K562 (cell line): ENCODE results near the gene C1R. TPM values are rescaled to one million over a fixed set of nuclear protein-coding genes. Genes with fewer than 3 reads are reported as not detected.

Source experiments
- BRF1 ChIP-seq: IDR thresholded peaks from 3 replicates; pipeline ENCODE4 v1.6.1; 2011; ENCODE audit warnings: borderline replicate concordance, mild to moderate bottlenecking; ENCODE audit not compliant: insufficient read length; ENCODE audit errors: extremely low read depth
- COPS2 ChIP-seq: fragments of 450-650 bp; conservative IDR thresholded peaks from 2 replicates; pipeline ENCODE4 v1.6.1; 2016; ENCODE audit warnings: mild to moderate bottlenecking, moderate library complexity
- EHMT2 ChIP-seq: fragments of 450-650 bp; IDR thresholded peaks from 2 replicates; pipeline ENCODE4 v1.6.1; 2018; ENCODE audit warnings: antibody characterized with exemption
- NFRKB ChIP-seq: fragments of 450-650 bp; IDR thresholded peaks from 2 replicates; pipeline ENCODE4 v1.6.1; 2016; ENCODE audit warnings: low read depth
- NKRF ChIP-seq: fragments of 450-650 bp; IDR thresholded peaks from 2 replicates; pipeline ENCODE4 v1.6.1; 2016; ENCODE audit warnings: borderline replicate concordance
- RBBP5 ChIP-seq: fragments of 200-600 bp; sonication (generic); IDR thresholded peaks from 2 replicates; pipeline ENCODE4 v1.6.1; 2012; ENCODE audit warnings: borderline replicate concordance, mild to moderate bottlenecking, low read length, control low read depth, inconsistent platforms; ENCODE audit not compliant: insufficient read depth, poor library complexity, severe bottlenecking
- SOX6 ChIP-seq: fragments of 450-650 bp; IDR thresholded peaks from 2 replicates; pipeline ENCODE4 v1.6.1; 2014; ENCODE audit warnings: mild to moderate bottlenecking
- TCF7L2 ChIP-seq: fragments of 150-350 bp; IDR thresholded peaks from 2 replicates; pipeline ENCODE4 v1.6.1; 2016; ENCODE audit warnings: low read depth, mild to moderate bottlenecking, low read length, moderate library complexity
- ZNF165 ChIP-seq: fragments of 250-450 bp; sonication (Bioruptor Pico); IDR thresholded peaks from 2 replicates; pipeline ENCODE4 v1.4.0; 2020; ENCODE audit warnings: borderline replicate concordance
- polyA plus RNA-seq, 8 experiments: library from polyadenylated mRNA; depleted of rRNA in 4 of 8; stranded (reverse) in 5 of 8; unstranded in 3 of 8; fragments of >200 nt; fragmentation: Nextera tagmentation in 2 of 8; fragmentation: Illumina TruSeq in 1 of 8; extraction: Ambion mirVana in 2 of 8; extraction: Trizol in 1 of 8; gene quantifications; 2 replicates each; pipeline versions ENCODE4 v1.2.1 to v1.2.3, GENCODE V29; 2011 to 2014; ENCODE audit warnings: inconsistent platforms in 1 of 8, missing spikeins in 1 of 8
- total RNA-seq, 7 experiments: library from RNA; depleted of rRNA in 6 of 7; stranded (reverse); fragments of >200 nt in 6 of 7; fragmentation: Illumina TruSeq in 2 of 7; extraction: Trizol in 2 of 7; gene quantifications; 2 replicates each; pipeline versions ENCODE4 v1.2.1 to v1.2.3, GENCODE V29; 2011 to 2021; ENCODE audit warnings: low replicate concordance in 1 of 7
- TF ChIP-seq, protein P1 (sequence below), 2 experiments: fragments of 450-650 bp in 1 of 2; sonication (generic) in 1 of 2; formaldehyde crosslinking in 1 of 2; IDR thresholded peaks; 2 replicates each; pipeline versions ENCODE4 v1.7.1 to v1.9.0; 2016 to 2022; ENCODE audit warnings: inconsistent platforms in 1 of 2, mild to moderate bottlenecking in 1 of 2, missing genetic modification reagents in 1 of 2
- TF ChIP-seq, protein P2 (sequence below): sonication (generic); formaldehyde crosslinking; IDR thresholded peaks from 2 replicates; pipeline ENCODE4 v1.8.0; 2022; ENCODE audit warnings: missing genetic modification reagents, mild to moderate bottlenecking, borderline replicate concordance
- TF ChIP-seq, protein P3 (sequence below): fragments of 250-450 bp; sonication (Bioruptor Pico); IDR thresholded peaks from 2 replicates; pipeline ENCODE4 v1.9.0; 2021; ENCODE audit warnings: mild to moderate bottlenecking, inconsistent platforms

C1R gene
- total and polyA plus RNA-seq, 9 of the 15 experiments (the other 6 are each of a cell fraction or from before 2014, with no cell fraction given) = 0.07 to 1.0 (median 0.33) TPM; not detected in 1

DNA sequence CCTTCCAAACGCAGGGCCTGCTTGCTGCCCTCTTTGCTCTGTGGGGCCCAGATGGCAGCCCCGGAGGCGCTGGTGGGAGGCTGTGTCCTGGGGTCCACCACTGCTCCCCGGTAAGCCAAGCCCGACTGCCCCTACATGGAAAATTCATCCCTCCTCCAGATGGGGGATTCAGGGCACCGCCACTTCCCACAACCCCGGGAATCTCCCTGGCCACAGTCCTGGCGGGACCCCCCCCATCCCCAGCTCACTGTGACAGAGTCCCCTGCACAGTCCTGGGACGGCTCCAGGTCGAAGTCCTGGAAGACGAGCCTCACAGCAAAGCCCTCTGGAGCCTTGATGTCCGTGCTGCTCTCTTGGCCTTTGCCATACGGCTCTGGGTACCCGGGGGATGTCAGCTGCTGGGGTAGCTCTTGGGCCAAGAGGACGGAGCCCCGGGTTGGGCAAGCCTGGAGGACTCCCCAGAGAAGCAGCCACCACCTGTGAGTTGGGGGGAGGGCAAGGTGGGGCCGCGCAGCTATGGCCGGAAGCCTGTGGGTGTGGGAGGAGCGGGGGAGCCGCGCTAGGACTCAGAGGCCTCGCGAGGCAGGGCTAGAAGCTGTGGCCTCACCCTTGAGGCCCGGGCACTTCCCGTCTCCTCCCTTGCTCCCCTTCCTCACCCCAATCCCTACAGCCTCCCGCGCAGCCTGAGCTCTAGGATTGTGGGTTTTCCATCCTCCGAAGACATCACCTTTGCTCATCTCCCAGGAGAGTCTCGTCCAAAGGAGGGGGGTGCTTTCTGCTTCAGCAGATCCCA lies 16.0 kb upstream of the C1R start (continued):
- TF ChIP-seq, protein P1, sequence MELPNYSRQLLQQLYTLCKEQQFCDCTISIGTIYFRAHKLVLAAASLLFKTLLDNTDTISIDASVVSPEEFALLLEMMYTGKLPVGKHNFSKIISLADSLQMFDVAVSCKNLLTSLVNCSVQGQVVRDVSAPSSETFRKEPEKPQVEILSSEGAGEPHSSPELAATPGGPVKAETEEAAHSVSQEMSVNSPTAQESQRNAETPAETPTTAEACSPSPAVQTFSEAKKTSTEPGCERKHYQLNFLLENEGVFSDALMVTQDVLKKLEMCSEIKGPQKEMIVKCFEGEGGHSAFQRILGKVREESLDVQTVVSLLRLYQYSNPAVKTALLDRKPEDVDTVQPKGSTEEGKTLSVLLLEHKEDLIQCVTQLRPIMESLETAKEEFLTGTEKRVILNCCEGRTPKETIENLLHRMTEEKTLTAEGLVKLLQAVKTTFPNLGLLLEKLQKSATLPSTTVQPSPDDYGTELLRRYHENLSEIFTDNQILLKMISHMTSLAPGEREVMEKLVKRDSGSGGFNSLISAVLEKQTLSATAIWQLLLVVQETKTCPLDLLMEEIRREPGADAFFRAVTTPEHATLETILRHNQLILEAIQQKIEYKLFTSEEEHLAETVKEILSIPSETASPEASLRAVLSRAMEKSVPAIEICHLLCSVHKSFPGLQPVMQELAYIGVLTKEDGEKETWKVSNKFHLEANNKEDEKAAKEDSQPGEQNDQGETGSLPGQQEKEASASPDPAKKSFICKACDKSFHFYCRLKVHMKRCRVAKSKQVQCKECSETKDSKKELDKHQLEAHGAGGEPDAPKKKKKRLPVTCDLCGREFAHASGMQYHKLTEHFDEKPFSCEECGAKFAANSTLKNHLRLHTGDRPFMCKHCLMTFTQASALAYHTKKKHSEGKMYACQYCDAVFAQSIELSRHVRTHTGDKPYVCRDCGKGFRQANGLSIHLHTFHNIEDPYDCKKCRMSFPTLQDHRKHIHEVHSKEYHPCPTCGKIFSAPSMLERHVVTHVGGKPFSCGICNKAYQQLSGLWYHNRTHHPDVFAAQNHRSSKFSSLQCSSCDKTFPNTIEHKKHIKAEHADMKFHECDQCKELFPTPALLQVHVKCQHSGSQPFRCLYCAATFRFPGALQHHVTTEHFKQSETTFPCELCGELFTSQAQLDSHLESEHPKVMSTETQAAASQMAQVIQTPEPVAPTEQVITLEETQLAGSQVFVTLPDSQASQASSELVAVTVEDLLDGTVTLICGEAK (IDR thresholded peaks at IDR 0.05) = peak; percentile 38; the same call in 1 of the 2 replicates
- TF ChIP-seq, protein P1 (CRISPR knock-in tag; IDR thresholded peaks at IDR 0.05) = no peak
- TF ChIP-seq COPS2 = no peak
- TF ChIP-seq RBBP5 = peak; percentile 42
- TF ChIP-seq, protein P2, sequence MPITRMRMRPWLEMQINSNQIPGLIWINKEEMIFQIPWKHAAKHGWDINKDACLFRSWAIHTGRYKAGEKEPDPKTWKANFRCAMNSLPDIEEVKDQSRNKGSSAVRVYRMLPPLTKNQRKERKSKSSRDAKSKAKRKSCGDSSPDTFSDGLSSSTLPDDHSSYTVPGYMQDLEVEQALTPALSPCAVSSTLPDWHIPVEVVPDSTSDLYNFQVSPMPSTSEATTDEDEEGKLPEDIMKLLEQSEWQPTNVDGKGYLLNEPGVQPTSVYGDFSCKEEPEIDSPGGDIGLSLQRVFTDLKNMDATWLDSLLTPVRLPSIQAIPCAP (CRISPR knock-in tag) = no peak
- no peak for TF ChIP-seq TCF7L2
- no peak for TF ChIP-seq NKRF
- TF ChIP-seq ZNF165 (CRISPR knock-in tag) = no peak
- no peak for TF ChIP-seq SOX6
- TF ChIP-seq, protein P3, sequence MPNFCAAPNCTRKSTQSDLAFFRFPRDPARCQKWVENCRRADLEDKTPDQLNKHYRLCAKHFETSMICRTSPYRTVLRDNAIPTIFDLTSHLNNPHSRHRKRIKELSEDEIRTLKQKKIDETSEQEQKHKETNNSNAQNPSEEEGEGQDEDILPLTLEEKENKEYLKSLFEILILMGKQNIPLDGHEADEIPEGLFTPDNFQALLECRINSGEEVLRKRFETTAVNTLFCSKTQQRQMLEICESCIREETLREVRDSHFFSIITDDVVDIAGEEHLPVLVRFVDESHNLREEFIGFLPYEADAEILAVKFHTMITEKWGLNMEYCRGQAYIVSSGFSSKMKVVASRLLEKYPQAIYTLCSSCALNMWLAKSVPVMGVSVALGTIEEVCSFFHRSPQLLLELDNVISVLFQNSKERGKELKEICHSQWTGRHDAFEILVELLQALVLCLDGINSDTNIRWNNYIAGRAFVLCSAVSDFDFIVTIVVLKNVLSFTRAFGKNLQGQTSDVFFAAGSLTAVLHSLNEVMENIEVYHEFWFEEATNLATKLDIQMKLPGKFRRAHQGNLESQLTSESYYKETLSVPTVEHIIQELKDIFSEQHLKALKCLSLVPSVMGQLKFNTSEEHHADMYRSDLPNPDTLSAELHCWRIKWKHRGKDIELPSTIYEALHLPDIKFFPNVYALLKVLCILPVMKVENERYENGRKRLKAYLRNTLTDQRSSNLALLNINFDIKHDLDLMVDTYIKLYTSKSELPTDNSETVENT (CRISPR knock-in tag) = no peak
- TF ChIP-seq BRF1 = no peak
- TF ChIP-seq NFRKB = peak; percentile 91; the same call in 1 of the 2 replicates
- TF ChIP-seq EHMT2 = no peak
